ENCODE results near the gene TRAF6. TPM values are rescaled to one million over a fixed set of nuclear protein-coding genes. Genes with fewer than 3 reads are reported as not detected.

The TRAF6 gene
- polyA plus RNA-seq, 1 experiment: 6.2 TPM

- no peak for DNase-seq (ENCODE audit: low read depth)
- H3K36me3 ChIP-seq (ENCODE audit: control insufficient read depth, insufficient read depth, low read length): peaks cover 2% of the 10 kb centered on the region
- ChIA-PET CTCF (interaction anchor here (1.5 to 1.8 kb wide), 2 partner anchors 10 to 69 kb away, joined by 4 to 7 read pairs; no protein-coding TSS in a partner anchor), POLR2A (no interaction called here)
- TF ChIP-seq CTCF (IDR thresholded peaks at IDR 0.05; ENCODE audit: insufficient read depth, low read depth, low read length): no peak
- H3K27me3 ChIP-seq (ENCODE audit: control insufficient read depth, insufficient read depth, low read length): no peaks in the 10 kb centered on the region
- H3K4me3 ChIP-seq (ENCODE audit: low read depth, low read length): no peak overlapping the region
These were observed 63.9 kb downstream of the TRAF6 start for GRCh38 chr11:36446135-36446534.

GRCh38 chr11:36443661-36444060 is 66.4 kb downstream of the TRAF6 start:
- CTCF ChIA-PET: interaction anchor here (1.0 kb wide), 1 partner anchor 16 kb away, joined by 3 read pairs; no protein-coding TSS in a partner anchor

GRCh38 chr11:36441610-36442208 is 68.4 kb downstream of the TRAF6 start:
- Histone ChIP-seq H3K4me3 (ENCODE audit: low read depth, low read length) (no peak overlapping the region), H3K27me3 (ENCODE audit: control insufficient read depth, insufficient read depth, low read length) (no peaks in the 10 kb centered on the region), H3K36me3 (ENCODE audit: control insufficient read depth, insufficient read depth, low read length) (no peaks in the 10 kb centered on the region)
- ChIA-PET POLR2A (no interaction called here), CTCF (interaction anchor here (1.2 kb wide), 1 partner anchor 11 kb away, joined by 3 read pairs; no protein-coding TSS in a partner anchor)
- no peak for DNase-seq (ENCODE audit: low read depth)
- TF ChIP-seq CTCF (IDR thresholded peaks at IDR 0.05; ENCODE audit: insufficient read depth, low read depth, low read length): no peak

More at GRCh38 chr11:36443661-36444060, 66.4 kb downstream of the TRAF6 start:
- H3K4me3 ChIP-seq (ENCODE audit: low read depth, low read length): no peak overlapping the region
- POLR2A ChIA-PET: no interaction called here
- DNase-seq (ENCODE audit: low read depth): no peak
- no peaks in the 10 kb centered on the region for H3K36me3 ChIP-seq (ENCODE audit: control insufficient read depth, insufficient read depth, low read length)
- no peaks in the 10 kb centered on the region for H3K27me3 ChIP-seq (ENCODE audit: control insufficient read depth, insufficient read depth, low read length)
- TF ChIP-seq CTCF (IDR thresholded peaks at IDR 0.05; ENCODE audit: insufficient read depth, low read depth, low read length): no peak

- TF ChIP-seq CTCF (IDR thresholded peaks at IDR 0.05; ENCODE audit: insufficient read depth, low read depth, low read length): no peak
- DNase-seq (ENCODE audit: low read depth): no peak
- Histone ChIP-seq H3K36me3 (ENCODE audit: control insufficient read depth, insufficient read depth, low read length) (no peaks in the 10 kb centered on the region), H3K4me3 (ENCODE audit: low read depth, low read length) (no peak overlapping the region), H3K27me3 (ENCODE audit: control insufficient read depth, insufficient read depth, low read length) (no peaks in the 10 kb centered on the region)
- CTCF ChIA-PET: no interaction called here
- POLR2A ChIA-PET: no interaction called here
These were observed 71.9 kb downstream of the TRAF6 start for GRCh38 chr11:36438126-36438525.

GRCh38 chr11:36437413-36437812 is 72.7 kb downstream of the TRAF6 start:
- no peak for DNase-seq (ENCODE audit: low read depth)
- POLR2A ChIA-PET: no interaction called here
- H3K36me3 ChIP-seq (ENCODE audit: control insufficient read depth, insufficient read depth, low read length): no peaks in the 10 kb centered on the region
- no peak overlapping the region for H3K4me3 ChIP-seq (ENCODE audit: low read depth, low read length)
- no peaks in the 10 kb centered on the region for H3K27me3 ChIP-seq (ENCODE audit: control insufficient read depth, insufficient read depth, low read length)
- TF ChIP-seq CTCF (IDR thresholded peaks at IDR 0.05; ENCODE audit: insufficient read depth, low read depth, low read length): no peak
- CTCF ChIA-PET: no interaction called here

Small RNA genes lying within 50 kb of the gene (small RNA-seq; reads per million reads assigned to genes)
- not detected for gene AC061999.1 (ENCODE audit: insufficient read length, low read depth, low replicate concordance)

Other genes starting within 250 kb of the TRAF6 start
- 68.1 and 89.9 TPM in 2 replicates for gene COMMD9, start 220.8 kb downstream of the TRAF6 start, polyA plus RNA-seq (2011; rRNA removed)
- 9.6 and 13.3 TPM in 2 replicates for gene PRR5L, start 214.0 kb downstream of the TRAF6 start, polyA plus RNA-seq (2011; rRNA removed)
- 0.10 and 0.22 TPM in 2 replicates for gene RAG1, start 57.7 kb upstream of the TRAF6 start, polyA plus RNA-seq (2011; rRNA removed)
- gene IFTAP, start 84.2 kb upstream of the TRAF6 start, polyA plus RNA-seq (2011; rRNA removed): 9.3 and 25.7 TPM in 2 replicates
- gene RAG2, start 88.0 kb upstream of the TRAF6 start, polyA plus RNA-seq (2011; rRNA removed): not detected in 2 replicates

Data from BJ (cell line).